Measurements from ENCODE around the gene LRP1B.

The LRP1B gene

DNA sequence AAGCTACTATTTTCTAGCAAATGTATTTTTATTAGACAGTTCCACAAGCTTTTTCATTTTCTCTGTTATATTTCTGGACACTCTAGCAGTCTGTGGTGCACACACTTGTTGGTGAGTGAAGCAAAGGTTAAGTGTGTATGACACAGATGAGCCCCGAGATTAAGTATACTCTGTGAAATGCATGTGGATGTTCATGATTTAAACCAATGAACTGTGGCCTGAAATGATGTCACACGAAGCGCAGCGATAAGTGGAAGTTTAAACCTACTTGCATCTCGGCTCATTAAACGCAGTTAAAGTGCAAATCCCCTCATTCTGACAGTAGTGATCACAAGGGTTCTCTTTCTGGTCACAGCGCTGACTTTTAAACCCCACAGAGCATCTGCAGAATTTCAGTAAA, 1861.8 kb downstream of the LRP1B start:
- DNase-seq, result no peak
- Histone ChIP-seq H3K27me3 (replicated peaks; ENCODE audit: insufficient read depth, low read length) (no peaks in the 10 kb centered on the region), H3K9me3 (replicated peaks; ENCODE audit: insufficient read depth, low read length) (no peaks in the 10 kb centered on the region), H3F3A (ENCODE audit: insufficient read depth, low read length) (no peaks in the 10 kb centered on the region), H3K36me3 (replicated peaks; ENCODE audit: insufficient read depth, low read length) (no peaks in the 10 kb centered on the region), H3K79me2 (ENCODE audit: low read length) (no peaks in the 10 kb centered on the region), H3K4me3 (ENCODE audit: low read length) (no peak overlapping the region), H3K4me2 (ENCODE audit: low read depth, low read length) (no peak overlapping the region), H3K4me1 (ENCODE audit: low read length) (no peaks in the 10 kb centered on the region), H4K20me1 (ENCODE audit: insufficient read depth, low read length) (no peaks in the 10 kb centered on the region), H3K27ac (ENCODE audit: low read length) (no peak overlapping the region), H2AFZ (ENCODE audit: low read length) (no peak overlapping the region), H3K9ac (ENCODE audit: low read length) (no peak overlapping the region), H3K9me2 (replicated peaks; ENCODE audit: insufficient read depth, low read length) (no peaks in the 10 kb centered on the region)
- TF ChIP-seq, protein P1, sequence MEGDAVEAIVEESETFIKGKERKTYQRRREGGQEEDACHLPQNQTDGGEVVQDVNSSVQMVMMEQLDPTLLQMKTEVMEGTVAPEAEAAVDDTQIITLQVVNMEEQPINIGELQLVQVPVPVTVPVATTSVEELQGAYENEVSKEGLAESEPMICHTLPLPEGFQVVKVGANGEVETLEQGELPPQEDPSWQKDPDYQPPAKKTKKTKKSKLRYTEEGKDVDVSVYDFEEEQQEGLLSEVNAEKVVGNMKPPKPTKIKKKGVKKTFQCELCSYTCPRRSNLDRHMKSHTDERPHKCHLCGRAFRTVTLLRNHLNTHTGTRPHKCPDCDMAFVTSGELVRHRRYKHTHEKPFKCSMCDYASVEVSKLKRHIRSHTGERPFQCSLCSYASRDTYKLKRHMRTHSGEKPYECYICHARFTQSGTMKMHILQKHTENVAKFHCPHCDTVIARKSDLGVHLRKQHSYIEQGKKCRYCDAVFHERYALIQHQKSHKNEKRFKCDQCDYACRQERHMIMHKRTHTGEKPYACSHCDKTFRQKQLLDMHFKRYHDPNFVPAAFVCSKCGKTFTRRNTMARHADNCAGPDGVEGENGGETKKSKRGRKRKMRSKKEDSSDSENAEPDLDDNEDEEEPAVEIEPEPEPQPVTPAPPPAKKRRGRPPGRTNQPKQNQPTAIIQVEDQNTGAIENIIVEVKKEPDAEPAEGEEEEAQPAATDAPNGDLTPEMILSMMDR (IDR thresholded peaks at IDR 0.05; ENCODE audit: low read length), result no peak

DNA sequence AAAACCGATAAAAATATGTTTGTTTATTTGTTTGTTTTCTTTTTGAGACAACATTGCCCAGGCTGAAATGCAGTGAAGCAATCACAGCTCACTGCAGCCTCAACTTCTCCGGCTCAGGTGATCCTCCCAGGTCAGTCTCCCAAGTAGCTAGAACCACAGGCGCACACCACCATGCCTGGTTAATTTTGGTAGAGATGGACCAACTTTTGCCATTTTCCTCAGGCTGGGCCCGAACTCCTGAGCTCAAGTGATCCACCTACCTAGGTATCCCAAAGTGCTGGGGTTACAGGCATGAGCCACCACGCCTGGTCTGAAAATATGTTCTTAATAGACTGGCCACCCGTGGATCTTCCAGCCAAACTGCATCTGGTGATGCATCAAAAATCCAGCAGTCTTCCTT, 1867.9 kb downstream of the LRP1B start:
- Histone ChIP-seq H3K79me2 (ENCODE audit: low read length) (no peaks in the 10 kb centered on the region), H3K9me2 (replicated peaks; ENCODE audit: insufficient read depth, low read length) (no peaks in the 10 kb centered on the region), H3K36me3 (replicated peaks; ENCODE audit: insufficient read depth, low read length) (no peaks in the 10 kb centered on the region), H3K4me2 (ENCODE audit: low read depth, low read length) (no peak overlapping the region), H2AFZ (ENCODE audit: low read length) (no peak overlapping the region), H3K4me3 (ENCODE audit: low read length) (no peak overlapping the region), H4K20me1 (ENCODE audit: insufficient read depth, low read length) (no peaks in the 10 kb centered on the region), H3F3A (ENCODE audit: insufficient read depth, low read length) (no peaks in the 10 kb centered on the region), H3K27ac (ENCODE audit: low read length) (no peak overlapping the region), H3K4me1 (ENCODE audit: low read length) (no peaks in the 10 kb centered on the region), H3K27me3 (replicated peaks; ENCODE audit: insufficient read depth, low read length) (no peaks in the 10 kb centered on the region), H3K9me3 (replicated peaks; ENCODE audit: insufficient read depth, low read length) (no peaks in the 10 kb centered on the region), H3K9ac (ENCODE audit: low read length) (no peak overlapping the region)
- DNase-seq, result no peak
- TF ChIP-seq EZH2 (optimal IDR thresholded peaks at IDR 0.05; ENCODE audit: low read depth, low read length), result no peak
- TF ChIP-seq, protein P1 (IDR thresholded peaks at IDR 0.05; ENCODE audit: low read length), result no peak

GRCh38 chr2:140257692-140258300, 1873.0 kb downstream of the LRP1B start:
- H3F3A ChIP-seq (ENCODE audit: insufficient read depth, low read length), result no peaks in the 10 kb centered on the region
- H2AFZ ChIP-seq (ENCODE audit: low read length), result no peak overlapping the region
- no peak overlapping the region for H3K27ac ChIP-seq (ENCODE audit: low read length)
- H4K20me1 ChIP-seq (ENCODE audit: insufficient read depth, low read length), result no peaks in the 10 kb centered on the region
- H3K9me3 ChIP-seq (replicated peaks; ENCODE audit: insufficient read depth, low read length), result no peaks in the 10 kb centered on the region
- H3K4me1 ChIP-seq (ENCODE audit: low read length), result no peaks in the 10 kb centered on the region
- no peaks in the 10 kb centered on the region for H3K9me2 ChIP-seq (replicated peaks; ENCODE audit: insufficient read depth, low read length)
- H3K4me2 ChIP-seq (ENCODE audit: low read depth, low read length), result no peak overlapping the region
- TF ChIP-seq EZH2 (optimal IDR thresholded peaks at IDR 0.05; ENCODE audit: low read depth, low read length) (no peak), EZH2phosphoT487 (IDR thresholded peaks at IDR 0.05; ENCODE audit: low read length) (no peak)
- TF ChIP-seq, protein P1 (IDR thresholded peaks at IDR 0.05; ENCODE audit: low read length), result no peak
- DNase-seq, result no peak
- no peaks in the 10 kb centered on the region for H3K27me3 ChIP-seq (replicated peaks; ENCODE audit: insufficient read depth, low read length)
- H3K9ac ChIP-seq (ENCODE audit: low read length), result no peak overlapping the region
- no peaks in the 10 kb centered on the region for H3K79me2 ChIP-seq (ENCODE audit: low read length)
- H3K4me3 ChIP-seq (ENCODE audit: low read length), result no peak overlapping the region
- no peaks in the 10 kb centered on the region for H3K36me3 ChIP-seq (replicated peaks; ENCODE audit: insufficient read depth, low read length)
